Measurements from ENCODE around the gene SEMA3F.

GRCh38 chr3:50174517-50174895 lies 19.4 kb downstream of the SEMA3F start:
- TF ChIP-seq CTCF (IDR thresholded peaks at IDR 0.05; ENCODE audit: insufficient read depth, low read length, poor library complexity, severe bottlenecking) (no peak), EZH2phosphoT487 (conservative IDR thresholded peaks at IDR 0.05; ENCODE audit: low read length) (no peak)

Measured in SU-DHL-6 (cell line).